ENCODE results near the gene NPIPA7.
"Not testable (repeated sequence)": the region's sequence is repeated elsewhere in the genome, so short reads cannot be mapped to it uniquely, and the experiment has no call there.

Gene NPIPA7

DNA sequence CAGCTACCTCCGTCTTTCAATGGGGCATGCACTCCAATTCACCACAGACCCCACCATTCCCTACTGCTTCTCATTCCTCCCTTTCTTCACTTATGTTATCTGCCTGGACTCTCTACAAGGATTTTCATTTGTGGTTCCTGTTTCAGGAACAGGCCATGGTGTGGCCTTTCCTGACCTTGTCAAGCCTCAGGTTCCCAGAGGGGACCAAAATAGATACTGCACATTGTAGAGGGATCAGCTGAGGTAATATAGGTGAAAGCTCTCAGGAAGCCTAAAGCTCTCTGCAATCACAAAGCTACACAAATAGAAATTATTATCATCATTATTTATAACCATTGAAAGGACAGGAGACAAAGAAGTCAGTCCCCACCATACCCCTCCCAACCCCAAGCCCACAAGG is 41.6 kb downstream of the NPIPA7 start:
- not testable (repeated sequence) for DNase-seq (ENCODE audit: low spot score)

GRCh38 chr16:16425146-16425545 is 46.2 kb downstream of the NPIPA7 start:
- not testable (repeated sequence) for DNase-seq (ENCODE audit: low spot score)

DNA sequence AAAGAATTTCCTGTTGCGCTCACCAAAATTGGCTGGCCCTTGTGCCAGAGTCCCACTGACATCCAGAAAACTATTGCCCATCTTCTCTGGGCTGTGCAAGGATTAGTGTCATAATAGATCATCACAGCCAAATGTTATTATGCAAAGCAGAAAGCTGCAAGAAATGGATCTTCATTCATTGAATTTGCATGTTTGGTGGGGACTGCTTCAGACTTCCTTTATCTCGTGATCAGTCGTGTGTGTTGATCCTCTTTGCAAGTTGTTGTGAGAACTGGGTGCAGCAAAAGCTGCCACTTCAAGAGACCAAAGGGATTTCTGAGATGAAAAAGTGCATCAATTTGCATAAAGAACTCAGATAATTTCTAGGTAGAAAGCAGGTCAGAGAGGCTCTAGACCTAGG is 52.2 kb downstream of the NPIPA7 start:
- not testable (repeated sequence) for DNase-seq (ENCODE audit: low spot score)

- DNase-seq (ENCODE audit: low spot score) = not testable (repeated sequence)
Measured at GRCh38 chr16:16434711-16435110, 55.8 kb downstream of the NPIPA7 start.

DNA sequence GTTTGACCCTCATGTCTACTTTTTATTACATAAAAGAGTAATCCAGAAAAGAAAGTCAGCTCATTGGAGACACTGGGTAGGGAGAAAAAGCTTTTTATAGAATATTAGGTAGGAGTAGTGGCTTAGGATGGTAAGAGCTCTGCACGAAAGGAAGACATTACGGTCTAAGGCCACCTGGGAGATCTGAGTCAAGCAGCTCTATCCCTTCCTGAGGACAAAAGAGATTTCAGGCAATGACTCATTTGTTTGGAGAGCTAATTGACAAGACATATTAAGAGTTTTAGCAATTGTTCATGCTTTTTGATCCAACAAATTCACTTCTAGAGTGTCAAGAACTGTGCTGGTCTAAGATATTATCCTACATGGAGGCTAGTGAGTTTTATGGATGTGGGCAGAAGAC is 62.5 kb downstream of the NPIPA7 start:
- DNase-seq (ENCODE audit: low spot score) = not testable (repeated sequence)
